Activated T-cell treated with anti-CD3 and anti-CD28 coated beads, Interleukin-2, amount 50 U/mL, for 1 hour (primary cell): ENCODE data around the gene TTLL1.

Experiments used
- DNase-seq: peaks from one replicate; pipeline ENCODE4 v3.0.0-alpha.2; 2020

The TTLL1 gene

GRCh38 chr22:42990131-42990838, 98.9 kb downstream of the TTLL1 start:
- no peak for DNase-seq
